Stimulated activated CD8-positive, alpha-beta memory T cell treated with anti-CD3 and anti-CD28 coated beads, Interleukin-4, amount 100 ng/mL, for 48 hours (primary cell): ENCODE data around the gene GAST.

Experiments
- DNase-seq: peaks from one replicate; pipeline ENCODE4 v3.0.0-alpha.2; 2020

The GAST gene

DNA sequence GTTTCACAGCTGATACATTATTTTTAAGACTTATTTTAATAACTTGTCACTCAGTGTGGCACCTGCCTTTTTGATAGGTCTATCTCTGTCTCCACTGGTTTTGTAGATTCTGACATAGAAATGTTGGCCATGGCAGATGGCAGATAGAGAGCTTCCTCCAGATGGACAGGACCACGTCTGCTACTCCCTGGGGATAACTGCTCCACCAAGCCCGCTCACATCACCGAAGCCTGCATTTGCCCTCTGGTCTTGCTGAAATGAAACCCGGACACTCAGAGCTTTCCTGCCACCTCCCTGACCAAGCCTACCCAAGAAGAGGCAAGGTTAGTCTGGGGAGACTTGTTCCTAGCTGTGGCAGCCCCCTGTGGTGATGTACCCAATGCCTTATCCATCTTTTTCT, 38.7 kb downstream of the GAST start:
- no peak for DNase-seq

DNA sequence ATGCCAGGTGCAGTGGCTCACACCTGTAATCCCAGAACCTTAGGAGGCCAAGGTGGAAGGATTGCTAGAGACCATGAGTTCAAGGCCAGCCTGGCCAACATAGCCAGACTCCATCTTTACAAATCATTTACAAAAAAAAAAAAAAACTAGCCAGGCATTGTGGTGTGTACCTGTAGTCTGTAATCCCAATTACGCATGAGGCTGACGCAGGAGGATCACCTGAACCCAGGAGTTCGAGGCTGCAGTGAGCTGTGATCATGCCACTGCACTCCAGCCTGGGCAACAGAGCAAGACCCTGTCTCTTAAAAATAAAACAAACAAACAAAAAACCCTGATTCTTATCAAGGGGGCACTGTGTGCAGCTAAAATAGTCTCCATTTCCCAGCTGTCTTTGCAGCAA, 39.2 kb downstream of the GAST start:
- no peak for DNase-seq

DNA sequence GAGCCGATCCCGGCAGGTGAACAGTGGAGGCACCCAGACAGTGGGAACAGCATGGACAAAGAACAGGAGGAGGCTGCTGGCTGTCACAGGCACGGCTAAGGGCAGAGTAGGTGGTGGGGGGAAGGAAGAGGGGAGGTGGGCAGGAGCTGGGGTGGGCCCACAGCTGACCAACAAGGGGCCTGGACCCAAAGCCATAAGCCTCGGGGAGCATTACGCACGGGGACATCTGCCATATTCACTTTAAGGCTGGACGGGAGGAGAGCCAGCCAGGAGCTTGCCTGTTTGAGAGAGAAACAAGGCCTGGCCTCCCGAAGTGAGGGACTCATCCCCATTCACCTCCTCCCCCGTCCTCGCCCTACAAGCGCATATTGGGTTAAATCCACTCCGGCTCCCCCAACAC, 41.9 kb downstream of the GAST start:
- DNase-seq, result no peak

DNA sequence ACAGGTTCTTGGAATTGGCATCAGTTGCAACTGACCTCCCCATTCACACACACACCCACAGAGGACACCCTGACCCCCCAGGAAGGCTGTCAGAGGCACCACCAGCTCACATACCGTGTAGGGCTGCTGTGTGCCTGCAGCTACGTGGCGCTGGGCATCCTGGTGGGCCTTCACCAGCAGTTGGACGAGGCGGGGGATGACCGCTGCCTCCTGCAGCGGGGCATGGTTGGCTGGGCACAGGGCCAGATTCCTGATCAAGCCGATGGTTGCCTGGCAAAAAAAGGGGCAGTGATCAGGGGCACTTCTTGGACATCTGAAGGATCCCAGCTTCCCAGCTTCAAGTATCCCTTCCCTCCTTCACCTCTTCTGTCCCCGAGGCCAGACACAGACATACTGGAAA, 46.5 kb downstream of the GAST start:
- DNase-seq, result no peak

DNA sequence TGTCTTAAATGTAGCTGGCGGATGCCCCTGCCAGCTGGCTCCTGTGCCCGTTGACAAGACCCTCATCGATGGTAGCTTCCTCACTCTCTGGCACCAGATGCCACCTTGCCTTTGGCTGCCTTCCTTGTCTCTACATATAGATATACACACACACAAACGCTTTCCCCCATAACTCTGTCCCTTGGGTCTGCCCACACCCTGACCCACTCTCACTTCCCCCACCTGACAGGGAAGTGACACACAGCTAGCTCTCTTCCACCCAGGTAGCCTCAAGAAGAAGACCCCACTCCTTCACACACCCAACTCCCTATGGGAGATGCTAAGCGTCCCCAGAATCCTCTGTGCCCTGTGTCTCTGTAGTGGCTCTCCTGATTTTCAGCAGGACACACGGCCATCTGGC, 48.7 kb downstream of the GAST start:
- no peak for DNase-seq

DNA sequence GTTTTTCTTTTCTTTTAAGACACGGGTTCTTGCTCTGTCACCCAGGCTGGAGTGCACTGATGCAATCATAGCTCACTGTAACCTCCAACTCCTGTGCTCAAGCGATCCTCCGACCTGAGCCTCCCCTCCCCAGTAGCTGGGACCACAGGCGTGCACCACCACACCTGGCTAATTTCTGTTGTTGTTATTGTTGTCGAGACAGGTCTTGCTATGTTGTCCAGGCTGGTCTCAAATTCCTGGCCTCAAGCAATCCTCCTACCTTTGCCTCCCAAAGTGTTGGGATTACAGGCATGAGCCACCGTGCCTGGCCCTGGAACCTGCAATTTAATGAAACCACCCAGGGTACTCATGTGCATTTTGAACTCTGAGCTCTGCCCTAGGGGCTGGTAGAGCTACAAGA, 50.3 kb downstream of the GAST start:
- no peak for DNase-seq

DNA sequence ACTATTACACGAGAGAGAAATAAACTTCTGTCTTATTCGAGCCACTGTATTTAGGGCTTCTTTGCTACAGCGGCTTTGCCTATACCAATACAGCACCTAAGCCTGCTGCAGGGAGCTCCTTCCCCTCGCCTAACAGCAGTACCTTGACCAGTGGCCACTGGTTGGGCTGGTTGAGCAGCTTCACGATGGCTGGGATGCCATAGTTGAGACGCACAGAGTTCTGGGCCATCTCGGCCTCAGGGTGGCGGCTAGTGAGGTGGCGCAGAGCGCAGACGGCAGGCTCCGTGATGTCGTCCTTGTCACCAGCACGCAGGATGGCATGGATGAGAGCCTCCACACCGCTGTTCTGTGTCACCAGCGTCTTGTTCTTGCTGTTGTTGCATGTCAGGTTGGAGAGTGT, 50.7 kb downstream of the GAST start:
- no peak for DNase-seq

DNA sequence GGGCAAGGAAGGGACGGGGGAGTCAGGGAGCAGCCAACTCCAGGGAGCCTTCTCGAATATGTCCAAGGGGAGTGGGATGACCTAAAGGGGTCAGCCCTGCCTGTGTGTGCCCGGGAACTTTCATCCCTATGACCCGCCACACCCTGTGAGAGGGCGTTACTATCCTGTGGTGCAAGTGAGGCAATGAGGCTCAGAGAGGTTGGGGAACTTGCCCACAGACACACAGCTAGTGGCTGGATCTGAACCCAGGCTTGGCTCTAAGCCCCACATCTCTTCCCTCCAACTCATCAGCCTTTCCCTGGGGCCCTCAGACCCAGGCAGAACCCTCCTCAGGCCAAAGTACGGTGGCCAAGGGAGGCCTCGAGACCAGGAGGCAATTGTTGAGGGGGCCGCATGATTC, 51.2 kb downstream of the GAST start:
- no peak for DNase-seq
